HCT116 (cell line): ENCODE measurements around the gene REEP3. TPM values are rescaled to one million over a fixed set of nuclear protein-coding genes. Genes with fewer than 3 reads are reported as not detected.

Experiments
- ATAC-seq: fragments of 200-7000 bp; cut with Tn5 transposase; 2 replicates; pipeline ENCODE4 v1.9.1; 2020; ENCODE audit warnings: mild to moderate bottlenecking, moderate library complexity
- BruUV-seq: library from RNA; stranded (reverse); fragments of 400-500 nt; replicated peaks from 2 replicates; lab custom pipeline; 2021; lab: Mats Ljungman, UMichigan
- CTCF ChIA-PET: fragments of 300-600 bp; sonication (Branson Sonifier 250); formaldehyde crosslinking; loops from one replicate; lab custom pipeline; 2021; ENCODE audit warnings: antibody characterized with exemption; lab: Charles Lee
- POLR2A ChIA-PET: fragments of 300-600, 350-600 bp; sonication (Branson Sonifier 250); formaldehyde crosslinking; loops from one replicate; lab custom pipeline; 2021; ENCODE audit warnings: antibody characterized with exemption; lab: Charles Lee
- RAD21 ChIA-PET, 2 experiments: fragments of 300-600 bp; sonication (Branson Sonifier 250); formaldehyde crosslinking; loops; one replicate each; lab custom pipeline; 2023; ENCODE audit warnings: low total read pairs in 2 of 2; ENCODE audit not compliant: uncharacterized antibody in 2 of 2, unreplicated experiment in 2 of 2, low non-redundant PET in 1 of 2; lab: Charles Lee
- DNase-seq: peaks from one replicate; pipeline ENCODE4 v3.0.0-alpha.2; 2010; ENCODE audit warnings: low read depth, low spot score
- H2AFZ ChIP-seq: fragments of 200-600 bp; shearing (Covaris generic), sonication (generic); 2 replicates; pipeline ENCODE4 v1.6.1; 2017; ENCODE audit warnings: low read depth, mixed run types, mixed read lengths, antibody characterized with exemption, low read length; ENCODE audit not compliant: poor library complexity, severe bottlenecking
- H3K27ac ChIP-seq: 2 replicates; pipeline ENCODE4 v1.5.1; 2012; ENCODE audit warnings: low read depth, low read length
- H3K27me3 ChIP-seq: fragments of 200-600 bp; sonication (generic); 2 replicates; pipeline ENCODE4 v1.6.1; 2016; ENCODE audit warnings: mixed run types, low read length, mixed read lengths; ENCODE audit not compliant: insufficient read depth
- H3K36me3 ChIP-seq, 2 experiments: fragments of 200-500 bp in 1 of 2; fragments of 200-600 bp in 1 of 2; sonication (Bioruptor generic) in 1 of 2; sonication (generic) in 1 of 2; 2 replicates each; pipeline versions ENCODE4 v1.5.1 to v1.6.1; 2014 to 2016; ENCODE audit warnings: low read length in 2 of 2, inconsistent platforms in 1 of 2, mixed read lengths in 1 of 2, mixed run types in 1 of 2; ENCODE audit not compliant: insufficient read depth in 2 of 2, control insufficient read depth in 1 of 2
- H3K4me1 ChIP-seq, 2 experiments: fragments of 200-600 bp in 1 of 2; sonication (generic) in 1 of 2; 2 replicates each; pipeline versions ENCODE4 v1.5.1 to v1.6.1; 2012 to 2017; ENCODE audit warnings: low read length in 2 of 2, inconsistent platforms in 1 of 2, mild to moderate bottlenecking in 1 of 2, mixed read lengths in 1 of 2, mixed run types in 1 of 2, moderate library complexity in 1 of 2; ENCODE audit not compliant: insufficient read depth in 2 of 2, control insufficient read depth in 1 of 2
- H3K4me2 ChIP-seq: fragments of 200-600 bp; sonication (generic); 2 replicates; pipeline ENCODE4 v1.6.1; 2017; ENCODE audit warnings: mixed run types, low read length, mixed read lengths
- H3K4me3 ChIP-seq, 2 experiments: fragments of 200-600 bp in 1 of 2; sonication (generic) in 1 of 2; replicated peaks in 1 of 2; 2 replicates each; pipeline ENCODE4 v1.5.1; 2011 to 2016; ENCODE audit warnings: low read length in 2 of 2, control low read depth in 1 of 2, low read depth in 1 of 2, mild to moderate bottlenecking in 1 of 2, mixed read lengths in 1 of 2, mixed run types in 1 of 2
- H3K79me2 ChIP-seq: fragments of 200-600 bp; sonication (generic); 2 replicates; pipeline ENCODE4 v1.6.1; 2017; ENCODE audit warnings: mild to moderate bottlenecking, mixed run types, low read length, moderate library complexity, mixed read lengths; ENCODE audit not compliant: insufficient read depth
- H3K9ac ChIP-seq: fragments of 200-600 bp; sonication (generic); 2 replicates; pipeline ENCODE4 v1.6.1; 2016; ENCODE audit warnings: low read length, mixed read lengths
- H3K9me2 ChIP-seq: fragments of 200-600 bp; sonication (generic), shearing (Covaris generic); 2 replicates; pipeline ENCODE4 v1.6.1; 2017; ENCODE audit warnings: mixed run types, mild to moderate bottlenecking, moderate library complexity; ENCODE audit not compliant: insufficient read depth
- H3K9me3 ChIP-seq, 2 experiments: fragments of 200-500 bp in 1 of 2; fragments of 200-600 bp in 1 of 2; sonication (Bioruptor generic) in 1 of 2; sonication (generic) in 1 of 2; 2 replicates each; pipeline ENCODE4 v1.6.1; 2014 to 2017; ENCODE audit warnings: low read length in 2 of 2, mixed read lengths in 2 of 2, inconsistent platforms in 1 of 2, low read depth in 1 of 2, mild to moderate bottlenecking in 1 of 2, mixed run types in 1 of 2, moderate library complexity in 1 of 2; ENCODE audit not compliant: control insufficient read depth in 1 of 2, insufficient read depth in 1 of 2
- H4K20me1 ChIP-seq: fragments of 200-600 bp; sonication (generic), shearing (Covaris generic); 2 replicates; pipeline ENCODE4 v1.6.1; 2017; ENCODE audit warnings: mixed run types, mild to moderate bottlenecking, moderate library complexity; ENCODE audit not compliant: insufficient read depth
- ATF3 ChIP-seq: IDR thresholded peaks from 2 replicates; pipeline ENCODE4 v1.6.1; 2012
- CBX3 ChIP-seq: IDR thresholded peaks from 2 replicates; pipeline ENCODE4 v1.6.1; 2012; ENCODE audit warnings: low read depth
- CEBPB ChIP-seq: IDR thresholded peaks from 2 replicates; pipeline ENCODE4 v1.6.1; 2012; ENCODE audit warnings: low read depth
- CTCF ChIP-seq, 3 experiments: fragments of 200-600 bp in 1 of 3; sonication (generic) in 1 of 3; IDR thresholded peaks in 2 of 3; conservative IDR thresholded peaks in 1 of 3; 2 replicates each; pipeline ENCODE4 v1.5.1; 2012 to 2017; ENCODE audit warnings: low read depth in 2 of 3, low read length in 2 of 3, antibody characterized with exemption in 1 of 3, borderline replicate concordance in 1 of 3, control low read depth in 1 of 3, mild to moderate bottlenecking in 1 of 3, mixed read lengths in 1 of 3, mixed run types in 1 of 3, moderate library complexity in 1 of 3; ENCODE audit not compliant: insufficient read depth in 1 of 3
- EGR1 ChIP-seq: IDR thresholded peaks from 2 replicates; pipeline ENCODE4 v1.6.1; 2012; ENCODE audit warnings: low read depth
- ELF1 ChIP-seq: IDR thresholded peaks from 2 replicates; pipeline ENCODE4 v1.6.1; 2012; ENCODE audit warnings: low read depth, borderline replicate concordance
- EZH2 ChIP-seq: fragments of 200-600 bp; sonication (generic); IDR thresholded peaks from 2 replicates; pipeline ENCODE4 v1.6.1; 2017; ENCODE audit warnings: antibody characterized with exemption, mixed run types
- FOSL1 ChIP-seq: IDR thresholded peaks from 2 replicates; pipeline ENCODE4 v1.6.1; 2012; ENCODE audit warnings: low read depth
- JUND ChIP-seq: IDR thresholded peaks from 2 replicates; pipeline ENCODE4 v1.6.1; 2012
- MAX ChIP-seq: IDR thresholded peaks from 2 replicates; pipeline ENCODE4 v1.6.1; 2012
- POLR2A ChIP-seq: IDR thresholded peaks from 2 replicates; pipeline ENCODE4 v1.7.0; 2011; ENCODE audit warnings: borderline replicate concordance; ENCODE audit not compliant: insufficient read depth, insufficient read length; ENCODE audit errors: extremely low read depth
- POLR2AphosphoS5 ChIP-seq: IDR thresholded peaks from 2 replicates; pipeline ENCODE4 v1.6.1; 2011; ENCODE audit warnings: mild to moderate bottlenecking, low read depth, low read length, moderate library complexity
- RAD21 ChIP-seq: IDR thresholded peaks from 2 replicates; pipeline ENCODE4 v1.6.1; 2012; ENCODE audit warnings: low read depth, mild to moderate bottlenecking
- TCF7L2 ChIP-seq: IDR thresholded peaks from 2 replicates; pipeline ENCODE4 v1.7.0; 2011; ENCODE audit warnings: borderline replicate concordance, inconsistent platforms; ENCODE audit not compliant: insufficient read depth, insufficient read length; ENCODE audit errors: extremely low read depth
- YY1 ChIP-seq: IDR thresholded peaks from 2 replicates; pipeline ENCODE4 v1.6.1; 2011; ENCODE audit warnings: low read length, low read depth, moderate library complexity, mild to moderate bottlenecking; ENCODE audit not compliant: insufficient replicate concordance; ENCODE audit errors: extremely low read depth
- ZBTB33 ChIP-seq: IDR thresholded peaks from 2 replicates; pipeline ENCODE4 v1.6.1; 2011; ENCODE audit warnings: mild to moderate bottlenecking, low read length, moderate library complexity; ENCODE audit not compliant: insufficient replicate concordance; ENCODE audit errors: extremely low read depth
- ZFX ChIP-seq: fragments of 450-650 bp; IDR thresholded peaks from 2 replicates; pipeline ENCODE4 v1.6.1; 2017
- ZNF274 ChIP-seq: fragments of 200-500 bp; sonication (Bioruptor generic); IDR thresholded peaks from 2 replicates; pipeline ENCODE4 v1.6.1; 2014; ENCODE audit warnings: mild to moderate bottlenecking, low read depth, low read length, inconsistent platforms
- intact Hi-C: fragments of 100-400 bp; cut with micrococcal nuclease; formaldehyde crosslinking; loops from 2 replicates; pipeline ENCODE4 v1.10.0; 2022
- total RNA-seq: library from RNA; stranded (reverse); gene quantifications from one replicate; pipeline ENCODE4 v1.2.1, GENCODE V29; 2021; ENCODE audit not compliant: unreplicated experiment

The REEP3 gene
- total RNA-seq, 1 experiment from 2014 or later = 41.3 TPM

- ChIA-PET RAD21 (no interaction called here), CTCF (no interaction called here), POLR2A (no interaction called here)
- H4K20me1 ChIP-seq = no peaks in the 10 kb centered on the region
- no TSS peak for BruUV-seq
- H2AFZ ChIP-seq = no peak overlapping the region
- H3K27me3 ChIP-seq = no peaks in the 10 kb centered on the region
- H3K36me3 ChIP-seq = peaks cover 0 to 2% of the 10 kb centered on the region in 2 experiments; a peak in 2 of 4 replicates
- no peak overlapping the region for H3K4me2 ChIP-seq
- no peaks in the 10 kb centered on the region for H3K9me2 ChIP-seq
- no peak overlapping the region for H3K4me3 ChIP-seq
- intact Hi-C loops = no loop called here
- no peak overlapping the region for H3K27ac ChIP-seq
- peaks cover under 1 to 2% of the 10 kb centered on the region in 2 experiments; a peak in 1 of 4 replicates for H3K4me1 ChIP-seq
- ATAC-seq (no peak), DNase-seq (no peak)
- H3K9me3 ChIP-seq = no peaks in the 10 kb centered on the region
- H3K9ac ChIP-seq = no peak overlapping the region
- peaks cover 20% of the 10 kb centered on the region for H3K79me2 ChIP-seq
- no peak for TF ChIP-seq MAX
- no peak for TF ChIP-seq CEBPB
- TF ChIP-seq RAD21 = no peak
- TF ChIP-seq POLR2A = no peak
- no peak for TF ChIP-seq ZNF274
- no peak for TF ChIP-seq YY1
- TF ChIP-seq ZFX = no peak
- TF ChIP-seq CTCF (IDR thresholded peaks at IDR 0.05 in 2 of 3, conservative IDR thresholded peaks at IDR 0.05 in 1 of 3; ENCODE audit: borderline replicate concordance in 1 of 3, insufficient read depth in 1 of 3, low read depth in 2 of 3, low read length in 2 of 3) = no peak
- TF ChIP-seq CBX3 = no peak
- no peak for TF ChIP-seq ZBTB33
- no peak for TF ChIP-seq JUND
- no peak for TF ChIP-seq EZH2
- no peak for TF ChIP-seq POLR2AphosphoS5
- TF ChIP-seq ATF3 = no peak
- no peak for TF ChIP-seq FOSL1
- no peak for TF ChIP-seq TCF7L2
- TF ChIP-seq EGR1 = no peak
- TF ChIP-seq ELF1 = no peak
Observed at GRCh38 chr10:63593576-63593975, 72.4 kb downstream of the REEP3 start.
